CD14-positive monocyte (primary cell): ENCODE measurements around the gene INO80D. TPM values are rescaled to one million over a fixed set of nuclear protein-coding genes. Genes with fewer than 3 reads are reported as not detected.
"Not testable (repeated sequence)": the region's sequence is repeated elsewhere in the genome, so short reads cannot be mapped to it uniquely, and the experiment has no call there.

Experiments
- DNase-seq, 3 donors: peaks; one replicate each; pipeline ENCODE4 v3.0.0-alpha.2; 2011 to 2022
- H2AFZ ChIP-seq: 2 replicates; pipeline ENCODE4 v1.6.0; 2012; ENCODE audit warnings: mild to moderate bottlenecking, low read depth, low read length, inconsistent platforms; ENCODE audit not compliant: insufficient read depth, poor library complexity, severe bottlenecking
- H3K27ac ChIP-seq, 2 donors: 1 replicate in 1 of 2; 2 replicates in 1 of 2; pipeline ENCODE4 v1.5.1; 2012 to 2013; ENCODE audit warnings: low read length in 2 of 2, control low read depth in 1 of 2, inconsistent platforms in 1 of 2, low read depth in 1 of 2, mild to moderate bottlenecking in 1 of 2
- H3K27me3 ChIP-seq, 2 donors: one replicate each; pipeline versions ENCODE4 v1.6.0 to v1.6.1; 2011 to 2013; ENCODE audit warnings: low read length in 2 of 2; ENCODE audit not compliant: control insufficient read depth in 2 of 2, insufficient read depth in 2 of 2
- H3K36me3 ChIP-seq, 2 donors: replicated peaks in 1 of 2; 1 replicate in 1 of 2; 2 replicates in 1 of 2; pipeline versions ENCODE4 v1.5.1 to v1.6.1; 2012 to 2013; ENCODE audit warnings: low read length in 2 of 2, control low read depth in 1 of 2, inconsistent platforms in 1 of 2, mild to moderate bottlenecking in 1 of 2; ENCODE audit not compliant: insufficient read depth in 2 of 2, control insufficient read depth in 1 of 2
- H3K4me1 ChIP-seq, 2 donors: 1 replicate in 1 of 2; 2 replicates in 1 of 2; pipeline versions ENCODE4 v1.5.1 to v1.6.1; 2012 to 2013; ENCODE audit warnings: low read length in 2 of 2, control low read depth in 1 of 2, inconsistent platforms in 1 of 2, mild to moderate bottlenecking in 1 of 2, moderate library complexity in 1 of 2; ENCODE audit not compliant: insufficient read depth in 2 of 2, control insufficient read depth in 1 of 2
- H3K4me2 ChIP-seq: replicated peaks from 2 replicates; pipeline ENCODE3; 2012; ENCODE audit warnings: low read length, moderate library complexity, mild to moderate bottlenecking; ENCODE audit not compliant: poor library complexity, severe bottlenecking; ENCODE audit errors: extremely low read depth
- H3K4me3 ChIP-seq, 3 experiments: fragments of 200-600 bp in 1 of 3; sonication (generic) in 1 of 3; replicated peaks in 1 of 3; 1 replicate in 2 of 3; 2 replicates in 1 of 3; pipeline ENCODE4 v1.5.1; 2011 to 2013; ENCODE audit warnings: low read length in 3 of 3, mild to moderate bottlenecking in 3 of 3, control low read depth in 2 of 3, low read depth in 2 of 3, inconsistent platforms in 1 of 3, moderate library complexity in 1 of 3
- H3K79me2 ChIP-seq: 2 replicates; pipeline ENCODE4 v1.6.0; 2012; ENCODE audit warnings: mild to moderate bottlenecking, control low read depth, inconsistent platforms, low read length, moderate library complexity; ENCODE audit not compliant: insufficient read depth
- H3K9ac ChIP-seq: 2 replicates; pipeline ENCODE4 v1.6.0; 2017; ENCODE audit warnings: low read length, mild to moderate bottlenecking; ENCODE audit not compliant: insufficient read depth, poor library complexity, severe bottlenecking
- H3K9me3 ChIP-seq, 2 donors: replicated peaks in 1 of 2; 1 replicate in 1 of 2; 2 replicates in 1 of 2; pipeline versions ENCODE4 v1.5.1 to v1.6.1; 2012 to 2013; ENCODE audit warnings: low read length in 2 of 2, control low read depth in 1 of 2; ENCODE audit not compliant: control insufficient read depth in 1 of 2, insufficient read depth in 1 of 2
- H4K20me1 ChIP-seq: 2 replicates; pipeline ENCODE4 v1.6.0; 2012; ENCODE audit warnings: mild to moderate bottlenecking, low read length, control low read depth, moderate library complexity; ENCODE audit not compliant: insufficient read depth
- H3K27ac Mint-ChIP-seq, 7 donors: one replicate each; pipeline ENCODE4 v1.8.0; 2020; ENCODE audit warnings: mild to moderate bottlenecking in 7 of 7, mixed read lengths in 7 of 7, moderate library complexity in 6 of 7, inconsistent platforms in 2 of 7
- H3K27me3 Mint-ChIP-seq, 3 donors: one replicate each; pipeline ENCODE4 v1.8.0; 2021 to 2022; ENCODE audit warnings: low read depth in 3 of 3, mild to moderate bottlenecking in 3 of 3, mixed read lengths in 3 of 3, moderate library complexity in 3 of 3, inconsistent platforms in 1 of 3
- H3K36me3 Mint-ChIP-seq, 2 donors: one replicate each; pipeline ENCODE4 v1.8.0; 2020; ENCODE audit warnings: mixed read lengths in 2 of 2, inconsistent platforms in 1 of 2, mild to moderate bottlenecking in 1 of 2
- H3K4me1 Mint-ChIP-seq: one replicate; pipeline ENCODE4 v1.8.0; 2020; ENCODE audit warnings: mild to moderate bottlenecking, mixed read lengths
- H3K4me3 Mint-ChIP-seq, 2 donors: one replicate each; pipeline ENCODE4 v1.8.0; 2020; ENCODE audit warnings: mild to moderate bottlenecking in 2 of 2, mixed read lengths in 2 of 2, moderate library complexity in 1 of 2
- H3K9me3 Mint-ChIP-seq, 7 donors: one replicate each; pipeline ENCODE4 v1.8.0; 2020 to 2022; ENCODE audit warnings: mixed read lengths in 7 of 7, mild to moderate bottlenecking in 6 of 7, moderate library complexity in 6 of 7, inconsistent platforms in 2 of 7
- CTCF ChIP-seq: fragments of 200-600 bp; IDR thresholded peaks from one replicate; pipeline ENCODE4 v1.8.0; 2022; ENCODE audit warnings: antibody characterized with exemption, mild to moderate bottlenecking
- WGBS: methylation state at CpG from one replicate; pipeline ENCODE4 v1.1.5; 2013; ENCODE audit warnings: missing lambda C conversion rate; ENCODE audit not compliant: insufficient coverage; 5-methylcytosine and 5-hydroxymethylcytosine counted together
- intact Hi-C, 2 donors: fragments of 100-400 bp; cut with micrococcal nuclease; formaldehyde crosslinking; loops; one replicate each; pipeline versions ENCODE4 v1.15.0 to v1.15.1; 2023
- polyA plus RNA-seq, 3 donors: library from polyadenylated mRNA; depleted of rRNA in 1 of 3; unstranded in 2 of 3; stranded (reverse) in 1 of 3; fragments of 300-500 nt in 2 of 3; fragments of >200 nt in 1 of 3; fragmentation: Illumina TruSeq in 2 of 3; gene quantifications; 1 replicate in 2 of 3; 2 replicates in 1 of 3; pipeline ENCODE4 v1.2.3, GENCODE V29; 2012 to 2021

The INO80D gene
- polyA plus RNA-seq, 3 donors = 3.8 to 6.1 (median 4.4) TPM

- Histone ChIP-seq H3K27me3 (no peaks in the 10 kb centered on the region), H3K9ac (no peak overlapping the region), H3K36me3 (peaks cover 47 to 91% of the 10 kb centered on the region in 2 donors), H2AFZ (no peak overlapping the region), H4K20me1 (peaks cover 7% of the 10 kb centered on the region), H3K4me2 (no peak overlapping the region), H3K79me2 (peaks cover 10% of the 10 kb centered on the region), H3K27ac (no peak overlapping the region), H3K9me3 (no peaks in the 10 kb centered on the region), H3K4me3 (no peak overlapping the region), H3K4me1 (no peaks in the 10 kb centered on the region)
- Mint-ChIP-seq H3K4me3 (no peak overlapping the region), H3K27me3 (no peaks in the 10 kb centered on the region), H3K36me3 (peaks cover 58 to 87% of the 10 kb centered on the region in 2 donors), H3K27ac (no peak overlapping the region), H3K4me1 (no peaks in the 10 kb centered on the region), H3K9me3 (peaks cover 0 to 2% (median 0%) of the 10 kb centered on the region in 7 donors)
- DNase-seq = no peak
- intact Hi-C loops = no loop called here
- TF ChIP-seq CTCF = no peak
- WGBS = 100% methylated on average over 4 of the region's 5 CpGs
Observed at GRCh38 chr2:206040525-206040924, 45.4 kb downstream of the INO80D start.

- Histone ChIP-seq H4K20me1 (peaks cover 18% of the 10 kb centered on the region), H3K79me2 (peaks cover 25% of the 10 kb centered on the region), H3K36me3 (peaks cover 31 to 72% of the 10 kb centered on the region in 2 donors)
- H2AFZ ChIP-seq, H3K9ac ChIP-seq, intact Hi-C loops, H3K27ac ChIP-seq, DNase-seq, H3K27ac Mint-ChIP-seq, H3K4me2 ChIP-seq, H3K4me1 ChIP-seq, H3K4me3 Mint-ChIP-seq, H3K27me3 ChIP-seq, H3K27me3 Mint-ChIP-seq, H3K9me3 ChIP-seq, H3K4me3 ChIP-seq: not testable (repeated sequence)
- peaks cover 2 to 21% (median 6%) of the 10 kb centered on the region in 7 donors for H3K9me3 Mint-ChIP-seq
- peaks cover 56 to 89% of the 10 kb centered on the region in 2 donors for H3K36me3 Mint-ChIP-seq
- WGBS = no CpG with 5 or more reads among the region's 3 CpGs
- peaks cover 14% of the 10 kb centered on the region for H3K4me1 Mint-ChIP-seq
Observed at GRCh38 chr2:206035393-206035792, 50.6 kb downstream of the INO80D start.

GRCh38 chr2:206033452-206033851, 52.5 kb downstream of the INO80D start:
- H3K27me3 ChIP-seq, H3K4me1 ChIP-seq, H3K9ac ChIP-seq, H3K4me3 ChIP-seq, H2AFZ ChIP-seq, intact Hi-C loops, DNase-seq, H3K27ac ChIP-seq, H3K4me3 Mint-ChIP-seq, H3K9me3 ChIP-seq, H3K4me2 ChIP-seq, H3K27ac Mint-ChIP-seq, H3K27me3 Mint-ChIP-seq: not testable (repeated sequence)
- H3K36me3 ChIP-seq = peaks cover 25 to 73% of the 10 kb centered on the region in 2 donors
- peaks cover 23% of the 10 kb centered on the region for H4K20me1 ChIP-seq
- H3K9me3 Mint-ChIP-seq = peaks cover 2 to 21% (median 6%) of the 10 kb centered on the region in 7 donors
- H3K79me2 ChIP-seq = peaks cover 31% of the 10 kb centered on the region
- WGBS = no CpG with 5 or more reads among the region's 1 CpG
- H3K4me1 Mint-ChIP-seq = peaks cover 16% of the 10 kb centered on the region
- peaks cover 61 to 91% of the 10 kb centered on the region in 2 donors for H3K36me3 Mint-ChIP-seq
